GM19468 (cell line): ENCODE results near the gene ATP2B2.

Experiments
- ATAC-seq: cut with Tn5 transposase; IDR thresholded peaks from one replicate; pipeline ENCODE4 v1.9.1; 2021; ENCODE audit warnings: mild to moderate bottlenecking, moderate library complexity, moderate number of reproducible peaks; ENCODE audit not compliant: unreplicated experiment; ENCODE audit errors: extremely low read depth

The ATP2B2 gene

DNA sequence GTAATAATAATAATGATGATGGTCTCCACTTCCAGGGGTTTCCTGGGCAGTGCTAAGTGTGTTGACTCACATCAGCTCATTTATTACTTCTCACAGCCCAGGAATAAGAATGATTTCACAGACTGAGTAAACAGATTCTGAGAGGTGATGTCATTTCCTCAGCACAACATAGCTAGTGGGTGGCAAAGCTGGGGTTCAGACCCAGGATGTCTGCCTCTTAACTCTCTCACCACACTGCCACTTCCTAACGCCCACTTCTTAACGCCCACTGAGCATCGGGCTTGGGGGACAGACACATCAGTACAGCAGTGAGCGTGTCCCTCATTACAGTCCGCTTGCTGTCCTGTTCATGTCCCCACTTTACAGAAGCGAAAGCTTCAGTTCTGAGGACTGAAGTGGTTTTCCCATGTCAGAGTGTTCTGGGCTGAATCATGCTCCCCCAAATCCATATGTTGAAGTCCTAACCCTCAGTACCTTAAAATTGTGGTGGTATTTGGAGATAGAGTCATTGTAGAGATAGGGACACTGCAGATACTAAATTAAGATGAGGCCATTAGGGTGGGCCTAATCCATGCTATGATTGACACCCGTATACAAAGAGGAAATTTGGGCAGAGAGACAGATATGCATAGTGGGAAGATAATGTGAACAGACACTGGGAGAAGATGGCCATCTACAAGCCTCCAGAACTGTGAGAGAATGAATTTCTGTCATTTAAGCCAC, 68.0 kb downstream of the ATP2B2 start:
- ATAC-seq = no peak

DNA sequence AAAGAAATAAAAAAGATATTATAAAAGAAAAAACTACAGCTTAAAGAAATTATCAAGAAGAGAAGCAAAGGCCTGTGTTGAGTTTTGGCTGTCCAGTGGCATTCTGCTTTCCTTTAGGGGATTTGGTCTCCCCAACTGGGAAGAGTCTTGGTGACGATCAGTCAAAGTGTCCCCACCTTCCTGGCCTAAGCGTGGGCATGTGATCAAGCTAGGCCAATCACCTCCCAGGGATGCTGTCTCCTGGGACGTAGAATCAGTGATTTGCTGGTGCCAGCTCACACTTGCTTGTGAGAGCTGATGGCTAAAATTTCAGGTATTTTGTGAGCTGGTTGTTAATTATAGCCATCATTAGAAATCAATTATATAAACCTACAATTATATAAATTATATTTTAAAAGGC, 69.5 kb downstream of the ATP2B2 start:
- ATAC-seq = no peak

DNA sequence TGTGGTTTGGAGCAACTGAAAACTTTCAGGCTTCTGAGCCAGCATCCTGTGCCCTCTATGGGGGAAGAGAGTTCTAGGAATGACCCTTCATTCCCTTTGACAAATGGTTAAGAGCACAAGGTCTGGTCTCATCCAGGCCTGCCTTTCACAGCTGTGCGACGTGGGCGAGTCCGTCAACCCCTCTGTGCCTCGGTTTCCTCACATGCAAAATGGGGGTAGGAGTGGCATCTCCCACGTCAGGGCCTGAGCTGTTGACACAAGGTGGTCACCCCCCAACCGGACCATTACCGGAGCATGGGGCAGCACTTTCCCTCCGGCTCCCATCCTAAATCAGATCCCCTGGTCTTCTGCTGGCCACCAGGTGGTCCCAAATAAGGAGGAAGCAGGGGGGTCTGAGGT, 70.4 kb downstream of the ATP2B2 start:
- ATAC-seq = no peak

- no peak for ATAC-seq
Measured at GRCh38 chr3:10434144-10434937, 71.0 kb downstream of the ATP2B2 start.

DNA sequence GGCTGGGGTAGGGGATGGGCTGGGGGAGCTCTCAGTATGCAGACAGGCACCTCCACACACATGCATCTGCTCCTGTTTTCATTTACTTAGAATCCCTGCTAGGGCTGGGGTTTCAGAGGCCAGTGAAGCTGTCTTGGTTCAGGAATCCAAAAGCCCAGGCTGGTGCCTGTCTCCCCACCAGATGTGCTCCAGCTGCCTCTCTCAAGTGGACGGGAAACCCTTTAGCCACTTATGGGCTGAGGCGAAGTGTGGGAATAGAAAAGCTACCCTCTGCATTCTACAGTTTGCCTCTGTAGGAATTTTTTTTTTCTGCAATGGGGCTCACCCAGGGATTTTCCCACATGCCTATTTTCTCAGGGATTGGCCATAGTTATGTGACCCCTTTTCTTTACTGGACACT, 72.5 kb downstream of the ATP2B2 start:
- no peak for ATAC-seq

GRCh38 chr3:10432156-10432845, 73.1 kb downstream of the ATP2B2 start:
- ATAC-seq = no peak

GRCh38 chr3:10430805-10431204, 74.6 kb downstream of the ATP2B2 start:
- no peak for ATAC-seq

DNA sequence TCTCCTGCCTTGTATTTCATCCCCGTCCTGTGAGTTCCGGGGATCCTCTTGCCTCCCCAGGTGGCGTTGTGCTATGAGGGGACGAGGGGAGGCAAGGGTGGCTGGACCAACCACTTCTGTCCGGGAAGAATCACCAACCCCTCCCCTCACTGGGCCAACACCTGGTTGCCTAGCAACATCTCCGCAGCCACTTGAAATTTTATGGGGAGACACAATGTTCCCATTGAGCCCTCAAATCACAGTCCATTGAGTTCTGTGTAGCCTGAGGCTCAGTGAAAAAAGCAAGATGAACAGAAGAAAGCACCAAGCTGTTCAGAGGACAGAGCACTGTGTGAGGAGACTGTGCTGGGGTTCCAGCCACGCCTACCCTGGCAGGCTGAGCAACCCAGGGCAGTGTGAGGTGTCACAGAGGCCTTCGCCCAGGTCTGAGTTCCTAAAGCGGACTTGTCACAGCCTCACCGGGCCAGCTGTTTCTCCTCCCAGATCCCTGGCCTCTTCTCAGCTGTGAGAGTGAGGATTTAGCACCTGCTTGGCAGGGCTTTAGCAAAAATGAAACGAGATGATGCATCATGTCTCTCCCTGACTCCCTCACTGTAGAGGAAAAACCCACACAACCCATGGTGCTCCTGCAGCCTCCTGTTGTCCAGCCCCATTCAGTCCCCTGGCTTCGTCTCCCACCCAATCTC, 76.8 kb downstream of the ATP2B2 start:
- ATAC-seq = no peak

DNA sequence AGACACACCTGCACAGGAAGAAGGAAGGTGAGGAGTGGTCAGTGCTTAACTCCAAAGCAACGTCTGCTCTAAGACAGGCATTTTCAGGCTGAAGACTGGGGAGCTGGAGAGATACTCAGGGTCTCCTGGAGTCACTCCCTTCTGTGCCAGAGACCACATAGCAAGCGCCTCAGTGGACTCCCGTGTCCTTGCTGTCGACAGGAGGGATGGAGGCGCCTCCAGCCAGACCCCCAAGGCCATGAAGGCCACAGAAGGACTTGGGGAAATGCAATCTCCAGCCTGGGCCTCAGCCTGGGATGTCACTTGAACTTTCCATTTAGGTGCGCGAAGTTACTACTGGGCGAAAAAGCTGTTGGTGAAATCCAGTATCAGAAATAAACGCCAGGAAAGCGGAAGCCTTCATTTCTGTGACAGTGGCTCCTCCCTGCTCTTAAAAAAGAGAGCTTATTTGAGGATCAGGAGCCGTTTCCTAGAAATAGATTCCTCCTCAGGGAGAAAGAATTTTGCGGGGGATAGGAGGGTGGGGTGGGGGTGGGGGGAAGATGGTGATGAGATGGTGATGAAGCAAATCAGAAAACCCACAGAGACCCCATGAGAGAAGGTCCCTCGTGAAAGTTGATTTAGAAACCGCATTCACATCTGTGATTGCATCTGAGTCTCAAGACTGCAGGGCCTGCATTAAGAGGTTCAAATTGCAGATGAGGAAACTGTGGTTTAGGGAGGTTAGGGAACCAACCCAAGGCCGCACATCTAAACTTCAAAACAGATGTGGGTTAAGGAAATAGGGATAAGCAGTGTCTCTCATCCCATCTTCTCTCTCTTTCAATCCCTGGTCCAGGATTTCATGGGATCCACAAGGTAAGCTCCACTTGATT, 78.8 kb downstream of the ATP2B2 start:
- ATAC-seq = no peak

- ATAC-seq = no peak
Measured at GRCh38 chr3:10423171-10423882, 82.1 kb downstream of the ATP2B2 start.

- no peak for ATAC-seq
Measured at GRCh38 chr3:10421996-10422395, 83.4 kb downstream of the ATP2B2 start.

DNA sequence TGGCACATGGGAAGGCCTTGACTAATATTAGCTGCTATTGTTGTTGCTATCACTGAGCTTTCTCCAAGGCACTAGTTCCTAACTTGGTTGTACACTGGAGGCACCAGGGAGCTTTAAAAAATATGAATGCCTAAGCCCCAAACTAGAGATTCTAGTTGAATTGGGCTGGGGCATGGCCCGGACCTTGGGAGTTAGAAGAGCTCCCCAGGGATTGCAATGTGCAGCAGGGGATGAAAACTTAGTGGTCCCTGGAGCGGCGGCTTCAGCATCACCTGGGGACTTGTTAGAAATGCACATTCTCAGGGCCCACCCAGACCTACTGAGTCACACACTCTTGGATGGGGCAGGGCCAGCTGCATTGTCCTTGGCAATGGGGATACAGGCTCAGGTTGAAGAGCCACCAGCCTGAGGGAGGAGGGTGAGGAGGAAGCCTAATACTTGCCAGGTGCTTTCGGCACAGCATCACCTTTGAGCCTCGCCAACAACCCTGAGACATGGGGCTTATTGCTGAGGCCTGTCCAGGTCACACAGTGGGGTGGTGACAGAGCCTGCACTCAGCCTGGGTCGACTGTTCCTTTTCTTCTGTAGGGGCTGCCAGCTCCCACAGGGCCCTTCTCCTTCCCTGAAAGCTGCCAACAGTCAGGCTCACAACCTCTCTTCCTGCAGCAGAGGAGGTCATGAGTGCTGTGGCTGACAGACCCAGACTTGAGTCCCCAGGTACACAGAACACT, 84.5 kb downstream of the ATP2B2 start:
- no peak for ATAC-seq

DNA sequence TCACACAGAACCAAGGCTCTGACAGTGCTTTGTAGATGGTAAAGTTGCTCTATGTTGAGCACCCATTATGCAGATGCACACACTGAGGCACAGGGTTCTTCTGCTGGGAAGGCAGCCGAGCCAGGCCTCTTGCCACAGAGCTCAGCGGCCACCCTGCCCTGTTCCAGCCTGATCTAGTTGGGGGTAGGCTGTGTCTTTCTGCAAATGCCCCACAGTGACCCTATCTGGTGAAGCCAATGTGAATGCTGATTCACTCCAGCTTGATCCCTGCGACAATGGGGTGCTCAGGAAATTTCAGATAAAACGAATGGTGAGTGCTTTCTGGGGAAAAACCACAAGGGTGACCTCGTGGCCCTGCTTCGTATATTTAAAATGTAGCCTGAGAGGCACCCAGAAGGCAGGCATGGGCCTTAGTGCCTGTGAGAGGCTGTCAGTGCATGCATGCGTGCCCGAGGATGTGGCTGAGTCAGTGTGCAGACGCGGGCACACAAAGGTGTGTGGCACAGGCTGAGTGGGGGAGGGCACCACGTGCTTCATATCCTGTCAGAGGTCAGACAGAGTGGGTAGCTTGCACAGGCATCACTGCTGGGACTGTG, 85.7 kb downstream of the ATP2B2 start:
- ATAC-seq = no peak

DNA sequence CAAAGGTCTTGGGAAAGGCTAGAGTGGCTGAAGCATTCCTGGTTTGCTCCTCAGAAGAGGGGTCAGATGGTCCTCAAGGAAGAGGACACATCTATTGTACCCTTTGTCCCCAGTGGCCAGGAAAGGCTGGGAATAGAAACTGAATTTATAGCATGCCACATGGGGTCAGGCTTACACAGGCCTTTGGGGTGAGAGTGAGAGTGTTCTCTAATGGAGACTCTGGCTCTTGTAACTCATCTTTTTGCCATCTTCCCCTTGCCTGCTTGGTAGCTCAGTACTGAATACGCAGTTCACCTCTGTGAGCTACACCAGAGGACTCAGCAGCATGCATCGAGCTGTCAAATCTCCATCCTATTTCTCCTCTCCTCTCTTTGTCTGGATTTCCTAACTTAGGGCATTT, 87.5 kb downstream of the ATP2B2 start:
- no peak for ATAC-seq

DNA sequence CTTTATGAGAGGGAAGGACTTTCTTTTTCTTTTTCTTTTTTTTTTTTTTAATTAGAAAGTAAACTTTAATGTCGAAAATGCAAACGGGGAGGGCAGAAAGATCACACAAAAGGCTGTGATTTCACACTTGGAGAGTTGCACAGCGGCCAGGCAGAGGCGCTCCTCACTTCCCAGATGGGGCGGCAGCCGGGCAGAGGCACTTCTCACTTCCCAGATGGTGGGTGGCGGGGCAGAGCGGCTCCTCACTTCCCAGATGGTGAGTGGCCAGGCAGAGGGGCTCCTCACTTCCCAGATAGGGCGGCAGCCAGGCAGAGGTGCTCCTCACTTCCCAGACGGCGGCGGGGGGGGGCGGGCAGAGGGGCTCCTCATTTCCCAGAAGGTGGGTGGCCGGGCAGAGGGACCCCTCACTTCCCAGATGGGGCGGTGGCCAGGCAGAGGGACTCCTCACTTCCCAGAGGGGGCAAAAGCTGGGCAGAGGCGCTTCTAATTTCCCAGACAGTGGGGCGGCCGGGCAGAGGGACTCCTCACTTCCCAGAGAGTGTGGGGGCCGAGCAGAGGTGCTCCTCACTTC, 88.6 kb downstream of the ATP2B2 start:
- no peak for ATAC-seq

DNA sequence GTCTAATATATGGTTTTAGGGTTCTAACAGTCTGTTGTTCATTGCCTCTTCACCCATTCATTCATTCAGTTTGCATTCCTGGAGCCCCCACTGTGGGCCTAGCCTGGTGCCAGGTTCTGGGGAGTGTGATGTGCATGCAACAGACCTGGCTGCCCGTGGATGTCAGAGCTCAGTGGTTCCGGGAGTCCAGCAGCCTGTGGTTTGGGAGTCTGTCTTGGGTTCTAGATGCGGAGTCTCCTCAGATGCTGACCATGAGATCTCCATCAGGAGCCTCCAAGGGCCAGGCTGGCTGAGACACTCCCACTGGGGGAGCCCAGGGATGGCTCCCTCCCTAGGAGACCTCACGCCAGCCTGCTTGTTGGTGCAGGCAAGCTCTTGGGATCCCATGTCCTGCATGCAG, 92.3 kb downstream of the ATP2B2 start:
- ATAC-seq = no peak

DNA sequence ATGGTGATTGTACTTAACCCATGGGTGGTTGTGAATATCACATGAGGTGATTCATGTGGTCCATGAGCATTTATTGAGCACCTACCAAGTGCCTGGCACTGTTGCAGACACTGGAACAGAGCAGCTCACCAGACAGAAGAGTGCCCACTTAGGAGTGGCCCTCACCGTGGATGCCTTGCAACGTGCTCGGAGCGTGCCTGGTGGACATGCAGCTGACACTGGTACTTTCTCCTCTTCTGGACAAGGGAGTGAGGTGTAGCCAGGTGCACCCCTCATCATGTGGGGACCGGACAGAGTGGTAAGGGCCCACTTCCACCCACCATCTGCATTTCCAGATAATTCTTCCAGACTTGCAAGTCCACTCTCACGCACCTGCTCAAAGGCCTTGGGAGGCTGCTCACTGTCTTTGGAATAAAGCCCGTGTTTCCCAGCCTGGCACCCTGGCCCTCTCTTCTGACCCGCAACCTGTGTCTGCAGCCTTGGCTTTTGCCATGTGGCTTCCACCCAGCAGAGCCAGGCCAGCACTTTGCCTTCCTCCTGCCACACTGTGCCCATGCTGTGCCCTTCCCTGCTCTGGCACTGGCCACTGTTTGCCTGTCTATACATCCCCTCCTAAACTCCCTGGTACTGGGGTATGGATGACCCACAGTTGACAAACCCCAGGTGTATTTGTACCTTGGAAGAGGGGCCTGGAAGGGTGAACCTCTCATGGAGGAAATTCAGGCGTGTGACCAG, 93.6 kb downstream of the ATP2B2 start:
- ATAC-seq = no peak
